GF-D8 (cell line): ENCODE results near the gene ART3.

Experiments used
- DNase-seq: peaks from one replicate; lab custom pipeline; 2025; lab: John Stamatoyannopoulos, UW

Gene ART3

DNA sequence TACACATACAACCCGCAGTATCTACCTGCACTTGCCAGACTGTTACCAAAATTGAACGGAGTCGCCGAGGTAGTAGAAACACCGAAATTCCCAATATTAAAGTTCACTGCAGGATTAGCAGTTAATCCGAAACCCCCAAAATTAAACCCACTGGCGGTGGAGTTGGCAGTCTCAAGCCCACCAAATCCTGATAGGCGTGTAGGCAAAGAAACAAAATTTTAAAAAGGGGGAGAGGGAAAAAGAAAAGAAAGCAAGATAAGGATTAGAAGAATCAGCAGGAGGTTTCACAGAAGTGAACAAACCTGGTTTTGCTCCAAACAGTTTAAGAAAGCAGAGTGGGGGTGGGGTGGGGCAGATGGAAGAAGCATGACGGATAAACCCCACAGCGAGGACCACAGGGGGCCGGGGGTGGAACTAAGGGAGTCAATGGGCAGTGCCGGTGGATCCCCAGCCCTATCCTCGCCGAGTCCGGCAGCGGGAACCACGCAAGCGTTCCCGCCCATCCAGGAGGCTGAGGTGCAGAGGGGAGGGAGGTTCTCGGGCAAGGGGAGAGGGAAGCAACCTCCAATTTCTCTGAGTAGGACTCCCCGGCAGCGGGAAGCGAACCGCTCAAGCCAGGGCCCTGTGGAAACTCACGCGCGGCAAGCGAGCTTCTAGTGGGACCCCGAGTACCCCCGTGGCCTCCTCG is 73.1 kb downstream of the ART3 start:
- DNase-seq = peak; percentile 18

DNA sequence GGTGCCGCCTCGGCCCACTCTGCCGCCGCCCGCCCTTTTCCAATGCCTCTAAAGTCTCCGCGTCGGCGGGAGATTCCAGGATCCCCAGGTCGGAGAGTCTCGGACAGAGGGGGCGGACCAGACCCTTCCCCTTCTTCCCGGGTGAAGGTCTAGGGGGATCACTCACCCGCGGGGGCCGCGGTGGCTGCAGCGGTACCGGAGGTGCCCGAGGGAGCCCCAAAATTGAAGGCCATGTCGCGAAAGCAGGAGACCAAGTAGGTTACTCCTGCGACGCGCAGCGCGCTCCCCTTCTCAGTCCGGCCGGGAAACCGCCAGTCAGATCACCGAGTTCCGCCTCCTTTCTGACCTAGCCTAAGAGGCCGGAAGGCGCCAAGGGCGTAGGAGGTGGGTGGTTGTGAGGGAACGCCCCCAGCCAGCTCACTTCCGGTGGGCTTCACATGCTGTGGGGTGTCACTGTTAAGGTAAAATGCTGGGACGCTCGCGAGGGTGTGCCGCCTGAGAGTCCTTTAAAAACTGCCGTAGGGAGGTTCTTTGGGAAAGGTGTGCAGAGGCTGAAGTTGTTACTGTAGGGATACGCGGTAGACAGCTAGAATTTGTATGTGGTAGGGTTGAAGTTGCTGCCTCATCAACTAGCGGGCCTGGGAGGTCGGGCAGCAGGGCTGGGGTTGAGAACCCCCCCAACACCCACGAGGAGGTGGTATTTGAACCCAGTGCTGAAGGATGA is 73.8 kb downstream of the ART3 start, which contains the start of gene NUP54:
Gene NUP54, minus strand, starts transcription at position 256 of the 724 bp plus-strand sequence. Its CDS starts 23 bp downstream, at position 233.
- DNase-seq = peak; percentile 69

DNA sequence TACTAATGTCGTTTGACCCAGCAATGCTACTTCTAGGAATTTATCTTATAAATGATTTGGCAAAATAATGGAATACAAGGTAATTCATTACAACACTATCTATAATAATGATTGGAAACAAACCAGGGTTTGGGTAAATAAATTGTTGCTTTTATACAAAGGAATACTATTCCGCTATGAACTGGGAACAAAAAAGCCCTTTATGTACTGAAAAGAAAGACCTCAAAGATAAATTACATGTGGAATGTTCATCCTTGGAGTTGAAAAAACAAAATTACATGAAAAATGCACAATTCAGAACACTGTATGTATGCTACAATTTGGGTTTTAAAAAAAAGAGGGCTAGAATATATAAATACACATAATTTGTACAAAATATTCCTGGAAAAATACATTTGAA is 78.8 kb downstream of the ART3 start:
- no peak for DNase-seq

- DNase-seq = no peak
Measured at GRCh38 chr4:76155979-76156378, 81.5 kb downstream of the ART3 start.

- DNase-seq = no peak
Measured at GRCh38 chr4:76156635-76157034, 82.1 kb downstream of the ART3 start.

DNA sequence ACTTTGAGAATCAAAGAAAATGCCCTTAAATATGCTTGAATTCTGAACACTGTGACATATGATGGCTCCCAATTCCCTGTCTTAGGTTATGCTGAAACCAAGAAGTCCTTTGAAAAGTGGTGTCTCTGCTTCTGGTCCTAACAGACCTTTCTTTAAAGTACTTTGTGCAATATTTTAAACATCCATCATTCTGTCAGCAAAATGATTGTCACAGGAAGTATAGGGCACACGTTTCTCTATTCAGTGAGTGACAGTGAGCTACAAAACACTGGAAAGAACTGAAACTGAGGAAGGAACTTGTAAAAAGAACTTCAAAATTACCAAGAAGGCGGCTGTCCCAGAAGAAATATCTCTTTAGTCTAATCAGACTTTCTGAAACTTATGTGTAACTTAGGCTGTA is 85.8 kb downstream of the ART3 start:
- DNase-seq = no peak
